ENCODE results near the gene CABP4. TPM values are rescaled to one million over a fixed set of nuclear protein-coding genes. Genes with fewer than 3 reads are reported as not detected.

Gene CABP4
- total RNA-seq (2014; rRNA removed; shearing (Covaris generic)), result 3.2 and 4.1 TPM in 2 replicates
- 4.5 and 11.5 TPM in 2 replicates for polyA plus RNA-seq (2014; cell fraction: nucleus; rRNA removed)

DNA sequence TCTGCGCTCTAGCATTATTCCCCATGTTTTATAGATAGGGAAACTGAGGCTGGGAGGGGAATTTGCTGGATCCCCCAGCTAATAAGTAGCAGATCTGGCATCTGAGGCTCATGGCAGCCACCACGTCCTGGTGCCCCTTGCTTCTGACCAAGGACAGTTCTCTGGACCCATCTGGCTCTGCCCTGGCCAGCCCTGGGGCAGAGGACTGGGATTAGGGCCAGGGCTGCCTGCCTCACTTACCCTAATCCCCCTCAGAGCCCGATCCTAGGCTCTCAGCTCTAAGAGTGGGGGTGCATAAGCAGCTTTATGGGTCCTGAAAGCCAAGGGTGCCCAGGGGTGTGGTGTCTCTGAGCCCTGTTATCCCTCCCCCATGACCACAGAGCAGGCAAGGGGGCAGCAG lies at the start of gene CABP4:
Gene CABP4, plus strand, starts transcription at position 301 of the 400 bp plus-strand sequence. Its CDS starts 70 bp downstream, at position 371.
- no peak for DNase-seq (ENCODE audit: extremely low read depth, low read depth)

DNA sequence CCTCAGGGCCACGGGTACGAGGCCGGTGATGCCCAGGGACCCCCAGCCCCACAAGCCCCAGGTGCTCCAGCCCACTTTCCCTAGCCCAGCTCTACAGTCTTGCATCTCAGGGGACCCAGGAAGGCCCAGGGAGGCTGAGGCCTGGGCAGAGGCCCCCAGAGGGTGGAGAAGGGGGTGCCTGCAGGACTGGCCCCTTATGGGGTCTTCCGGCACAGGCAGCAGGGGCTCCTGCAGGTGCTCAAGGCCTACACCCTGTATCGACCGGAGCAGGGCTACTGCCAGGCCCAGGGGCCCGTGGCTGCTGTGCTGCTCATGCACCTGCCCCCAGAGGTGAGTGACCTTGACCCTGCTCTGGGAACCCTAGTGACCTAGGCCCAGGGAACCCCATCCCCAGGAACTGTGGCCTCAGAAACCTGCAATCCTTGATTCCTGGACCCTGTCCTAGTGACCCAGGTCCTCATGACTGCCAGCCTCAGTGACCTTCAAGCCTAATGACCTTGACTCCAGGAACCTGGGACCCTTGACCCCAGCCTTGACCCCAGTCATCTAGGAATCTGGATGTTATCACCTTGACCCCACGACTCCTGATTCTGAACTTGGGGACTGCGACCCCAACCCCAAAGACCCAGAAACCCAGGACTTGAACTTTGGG lies 49.3 kb upstream of the CABP4 start:
- no peak for DNase-seq (ENCODE audit: extremely low read depth, low read depth)

DNA sequence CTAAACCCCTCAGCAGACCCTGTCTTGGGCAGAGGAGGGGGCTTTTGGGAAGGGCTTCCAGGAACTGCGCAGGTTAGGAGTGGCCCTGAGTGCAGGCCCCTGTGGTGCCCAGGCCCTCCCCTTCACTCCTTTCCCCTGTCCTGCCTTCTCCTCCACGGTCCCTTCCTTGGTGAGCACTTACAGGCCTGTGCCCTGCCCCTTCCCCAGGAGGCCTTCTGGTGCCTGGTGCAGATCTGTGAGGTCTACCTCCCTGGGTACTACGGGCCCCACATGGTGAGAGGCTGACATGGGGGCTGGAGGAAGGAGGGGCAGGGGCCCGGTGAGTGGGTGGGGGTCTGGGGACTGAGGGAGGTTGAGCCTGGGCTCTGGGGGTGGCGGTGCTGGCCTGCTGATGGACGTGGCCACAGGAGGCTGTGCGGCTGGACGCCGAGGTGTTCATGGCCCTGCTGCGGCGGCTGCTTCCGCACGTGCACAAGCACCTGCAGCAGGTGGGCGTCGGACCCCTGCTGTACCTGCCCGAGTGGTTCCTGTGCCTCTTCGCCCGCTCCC lies 48.7 kb upstream of the CABP4 start:
- no peak for DNase-seq (ENCODE audit: extremely low read depth, low read depth)

DNA sequence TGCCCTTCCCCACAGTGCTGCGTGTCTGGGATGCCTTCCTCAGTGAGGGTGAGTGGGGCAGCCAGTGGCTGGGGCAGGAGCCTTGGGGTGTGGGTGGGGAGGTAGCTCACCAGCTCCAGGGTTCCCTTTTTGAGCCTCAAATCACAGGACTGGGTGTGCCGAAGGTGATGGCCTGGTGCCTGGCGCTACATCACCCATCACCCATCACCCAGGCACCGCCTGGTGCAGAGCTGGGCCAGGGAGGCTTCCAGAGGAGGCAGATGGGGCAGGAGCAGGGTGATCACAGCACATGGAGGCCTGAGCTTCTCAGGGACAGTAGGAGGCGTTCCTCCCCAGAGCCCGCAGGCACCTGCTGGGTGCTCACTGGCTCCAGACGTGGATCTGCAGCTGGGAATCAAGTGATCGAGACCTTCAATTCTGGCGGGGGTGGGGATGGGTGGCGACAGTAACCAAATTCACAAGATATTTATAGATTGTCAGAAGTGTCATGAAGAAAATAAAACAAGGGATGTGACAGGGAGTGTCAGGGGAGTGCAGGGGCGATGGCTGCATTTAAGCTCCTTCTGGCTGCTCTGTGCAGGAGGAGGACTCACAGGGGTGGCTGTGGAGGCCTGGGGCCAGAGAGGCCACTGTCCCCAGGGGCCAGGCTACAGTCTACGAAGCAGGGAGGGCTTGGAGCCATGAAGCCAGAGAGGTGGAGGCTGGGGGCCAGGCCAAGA lies 48.0 kb upstream of the CABP4 start:
- no peak for DNase-seq (ENCODE audit: extremely low read depth, low read depth)

DNA sequence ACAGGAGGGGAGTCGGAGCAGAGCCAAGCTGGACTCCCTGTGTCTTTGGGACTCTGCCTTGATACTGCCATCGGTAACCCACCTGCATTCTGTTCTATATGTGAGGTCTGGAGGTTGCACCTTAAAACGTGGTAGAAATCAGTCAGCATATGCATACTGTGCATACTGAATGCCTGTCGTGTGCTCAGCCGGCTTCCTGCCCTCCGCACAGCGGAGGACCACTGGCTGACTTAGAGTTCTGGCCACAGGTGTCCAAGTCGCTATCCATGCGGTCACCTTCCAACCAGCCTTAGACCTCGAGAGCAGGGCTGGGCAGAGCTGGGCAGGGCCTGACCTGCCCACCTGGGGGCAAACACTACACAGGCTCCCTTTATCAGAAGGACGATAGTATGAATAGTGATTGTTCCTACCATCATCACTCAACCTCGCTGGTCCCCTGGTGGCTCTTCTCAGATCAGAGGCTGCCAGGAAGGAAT lies 47.4 kb upstream of the CABP4 start:
- DNase-seq (ENCODE audit: extremely low read depth, low read depth), result no peak

DNA sequence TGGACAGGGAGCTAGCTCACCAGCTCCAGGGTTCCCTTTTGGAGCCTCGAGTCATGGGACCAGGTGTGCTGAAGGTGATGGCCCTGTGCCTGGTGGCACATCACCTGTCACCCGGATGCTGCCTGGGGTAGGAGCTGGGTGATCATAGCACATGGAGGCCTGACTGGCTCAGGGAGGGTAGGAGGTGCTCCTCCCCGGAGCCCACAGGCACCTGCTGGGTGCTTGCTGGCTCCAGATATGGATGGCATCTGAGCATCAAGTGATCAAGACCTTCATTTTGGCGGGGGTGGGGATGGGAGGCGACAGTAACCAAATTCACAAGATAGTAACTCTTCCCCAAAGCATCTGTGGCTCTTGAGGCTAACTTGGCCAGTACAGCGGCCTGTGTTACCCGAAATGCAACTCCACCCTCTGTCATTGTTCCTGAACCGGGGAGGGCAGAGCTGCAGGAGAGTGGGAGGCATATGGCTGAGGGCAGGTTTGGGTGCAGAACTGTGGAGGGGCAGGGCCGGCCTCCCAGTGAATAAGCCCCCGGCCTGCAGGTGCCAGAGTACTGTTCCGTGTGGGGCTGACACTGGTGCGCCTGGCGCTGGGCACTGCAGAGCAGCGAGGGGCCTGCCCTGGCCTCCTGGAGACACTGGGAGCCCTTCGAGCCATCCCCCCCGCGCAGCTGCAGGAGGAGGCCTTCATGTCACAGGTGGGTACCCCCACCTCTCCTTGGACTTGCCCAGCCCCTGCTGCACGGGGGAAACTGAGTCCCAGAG lies 46.5 kb upstream of the CABP4 start:
- no peak for DNase-seq (ENCODE audit: extremely low read depth, low read depth)

DNA sequence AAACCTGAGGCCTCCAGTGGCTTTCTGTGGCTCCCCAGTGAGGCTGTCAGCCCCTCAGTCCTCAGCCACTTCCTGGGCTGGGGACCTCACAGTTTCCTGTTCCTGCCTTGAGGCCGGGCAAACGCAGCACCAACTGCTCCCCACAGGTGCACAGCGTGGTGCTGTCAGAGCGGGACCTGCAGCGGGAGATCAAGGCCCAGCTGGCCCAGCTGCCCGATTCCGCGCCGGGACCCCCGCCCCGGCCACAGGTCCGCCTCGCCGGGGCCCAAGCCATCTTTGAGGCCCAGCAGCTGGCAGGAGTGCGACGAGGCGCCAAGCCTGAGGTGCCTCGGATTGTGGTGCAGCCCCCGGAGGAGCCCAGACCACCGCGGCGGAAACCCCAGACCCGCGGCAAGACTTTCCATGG lies 45.9 kb upstream of the CABP4 start:
- no peak for DNase-seq (ENCODE audit: extremely low read depth, low read depth)

DNA sequence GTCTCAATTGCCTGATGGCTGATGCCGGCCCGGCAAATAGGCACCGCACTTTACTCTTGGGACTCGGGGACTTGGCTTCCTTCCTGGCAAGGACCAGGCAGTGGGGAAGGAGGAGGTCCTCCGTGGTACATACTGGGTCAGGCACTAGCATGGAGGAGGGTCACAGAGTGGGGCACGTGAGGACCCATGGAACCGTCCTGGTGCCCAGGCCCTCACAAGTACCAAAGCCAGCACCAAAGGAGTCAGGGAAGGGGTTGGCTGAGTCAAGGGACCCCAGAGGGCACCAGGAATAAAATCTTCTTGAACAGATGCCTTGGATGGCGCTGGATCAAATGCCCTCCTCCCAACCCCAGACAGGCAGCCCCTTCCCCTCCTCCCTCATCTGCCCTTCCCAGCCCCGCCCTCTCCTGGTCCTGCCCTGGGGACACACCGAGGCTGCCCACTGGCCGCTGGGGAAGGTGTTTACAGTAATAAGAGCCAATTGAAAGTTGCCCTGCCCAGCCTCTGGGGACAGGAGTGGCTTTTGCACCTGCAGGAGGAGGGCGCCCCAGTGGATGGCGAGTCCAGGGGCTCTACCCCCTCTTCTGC lies 45.3 kb upstream of the CABP4 start:
- DNase-seq (ENCODE audit: extremely low read depth, low read depth), result no peak

DNA sequence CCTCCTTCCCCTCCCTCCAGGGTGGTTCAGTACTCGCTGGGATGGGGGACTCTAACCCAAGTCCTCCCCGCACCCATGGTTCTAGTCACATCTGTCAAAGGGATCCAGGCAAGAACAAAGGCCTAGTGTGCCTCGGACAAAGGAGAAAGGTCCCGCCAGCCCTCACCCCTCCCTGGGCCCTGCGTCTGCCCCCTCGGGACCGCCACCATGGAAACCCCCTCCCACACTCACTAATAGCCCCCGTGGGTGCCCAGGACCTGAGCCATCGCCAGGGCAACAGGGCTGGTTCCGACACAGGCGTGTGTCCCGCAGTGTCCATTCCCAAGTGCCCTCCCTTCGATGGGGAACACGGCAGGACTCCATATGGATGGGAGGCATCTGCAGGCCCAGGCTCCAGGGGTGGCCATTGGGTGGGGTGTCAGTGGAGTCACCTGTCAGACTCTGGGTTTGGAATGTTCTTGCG lies 44.8 kb upstream of the CABP4 start:
- DNase-seq (ENCODE audit: extremely low read depth, low read depth), result no peak

DNA sequence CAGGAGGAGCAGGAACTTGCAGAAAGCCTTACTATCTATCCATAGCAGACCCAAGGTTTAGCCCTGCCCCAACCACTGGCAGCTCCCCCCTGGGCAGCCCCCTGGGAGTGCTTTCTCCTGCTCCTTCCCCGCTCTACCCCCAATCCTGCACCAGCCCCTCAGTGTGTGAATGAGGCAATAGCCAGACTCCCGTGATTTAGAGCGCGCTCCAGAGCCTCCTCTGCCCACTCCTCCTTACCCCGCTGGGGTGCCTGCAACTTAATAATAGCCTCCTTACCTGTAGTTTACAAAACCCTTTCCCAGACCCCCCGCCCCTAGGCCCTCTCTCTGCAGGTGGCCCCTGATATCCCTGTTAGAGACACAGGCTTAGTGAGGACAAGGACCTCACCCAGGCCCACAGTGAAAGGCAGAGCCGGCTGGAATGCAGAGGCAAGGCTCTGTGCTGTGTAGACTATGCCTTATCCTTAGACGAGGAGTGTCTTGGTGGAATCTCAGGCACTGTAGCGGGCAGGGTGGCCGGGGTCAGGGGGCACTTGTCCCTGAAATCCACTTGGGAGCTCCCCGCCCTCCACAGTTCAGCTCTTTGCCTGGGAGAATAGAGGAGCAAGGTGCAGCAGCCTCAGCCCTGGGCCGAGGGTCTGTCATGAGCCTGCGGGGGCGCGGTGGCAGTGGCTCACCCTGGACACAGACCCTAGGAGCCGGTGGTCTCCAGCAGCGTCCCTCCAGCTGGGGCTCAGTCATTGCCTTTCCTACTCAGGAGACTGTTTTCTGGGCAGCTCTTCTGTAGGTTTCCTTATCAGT lies 44.0 kb upstream of the CABP4 start:
- DNase-seq (ENCODE audit: extremely low read depth, low read depth), result no peak

DNA sequence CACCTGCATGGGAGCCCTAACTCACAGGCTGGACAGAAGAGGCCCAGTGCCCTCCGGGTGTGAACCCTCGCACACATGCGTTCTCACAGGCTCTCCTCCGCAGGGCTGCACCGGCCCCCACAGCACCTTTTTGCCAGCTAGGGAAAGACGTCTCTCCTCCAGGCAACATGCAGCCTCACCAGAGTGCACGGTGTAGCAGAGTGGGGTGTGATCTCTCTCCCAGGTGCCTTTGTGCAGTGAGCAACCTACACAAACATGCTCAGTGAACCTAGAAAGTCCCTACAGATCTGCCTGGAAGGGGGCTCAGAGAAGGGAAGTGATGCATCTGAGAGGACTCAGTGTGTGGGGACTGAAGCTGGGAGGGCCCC lies 43.4 kb upstream of the CABP4 start:
- no peak for DNase-seq (ENCODE audit: extremely low read depth, low read depth)

DNA sequence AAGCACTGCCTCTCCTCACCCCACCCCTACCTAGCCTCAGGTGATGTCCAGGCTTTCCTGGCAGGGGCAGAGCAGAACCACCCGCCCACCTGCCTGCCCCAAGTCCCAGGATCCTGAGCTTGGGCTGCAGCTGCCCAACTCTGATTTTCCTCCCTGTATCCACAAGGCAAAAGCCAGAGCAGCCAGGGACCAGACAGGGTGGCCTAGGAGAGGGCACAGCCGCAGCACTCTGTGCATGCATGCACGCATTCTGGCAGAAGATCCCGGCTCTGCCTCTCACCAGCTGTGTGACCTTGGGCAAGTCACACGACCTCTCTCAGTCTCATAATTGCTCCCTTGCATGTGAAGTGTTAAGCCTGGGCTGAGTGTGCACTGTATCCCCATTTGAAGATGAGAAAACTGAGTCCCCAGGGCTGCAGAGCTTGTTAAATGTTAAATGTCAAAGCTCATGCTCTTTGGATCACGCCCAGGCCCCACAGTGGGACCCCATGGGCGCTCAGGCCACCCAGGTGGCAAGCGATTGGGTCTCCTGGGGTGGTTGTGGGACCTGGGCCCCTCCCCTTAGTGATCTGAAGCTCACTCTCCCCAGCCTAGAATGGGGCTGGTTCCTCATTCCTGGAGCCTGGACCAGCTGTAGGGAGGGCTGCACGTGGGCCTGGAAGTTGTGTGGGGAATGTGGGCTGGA lies 42.5 kb upstream of the CABP4 start:
- DNase-seq (ENCODE audit: extremely low read depth, low read depth), result no peak

DNA sequence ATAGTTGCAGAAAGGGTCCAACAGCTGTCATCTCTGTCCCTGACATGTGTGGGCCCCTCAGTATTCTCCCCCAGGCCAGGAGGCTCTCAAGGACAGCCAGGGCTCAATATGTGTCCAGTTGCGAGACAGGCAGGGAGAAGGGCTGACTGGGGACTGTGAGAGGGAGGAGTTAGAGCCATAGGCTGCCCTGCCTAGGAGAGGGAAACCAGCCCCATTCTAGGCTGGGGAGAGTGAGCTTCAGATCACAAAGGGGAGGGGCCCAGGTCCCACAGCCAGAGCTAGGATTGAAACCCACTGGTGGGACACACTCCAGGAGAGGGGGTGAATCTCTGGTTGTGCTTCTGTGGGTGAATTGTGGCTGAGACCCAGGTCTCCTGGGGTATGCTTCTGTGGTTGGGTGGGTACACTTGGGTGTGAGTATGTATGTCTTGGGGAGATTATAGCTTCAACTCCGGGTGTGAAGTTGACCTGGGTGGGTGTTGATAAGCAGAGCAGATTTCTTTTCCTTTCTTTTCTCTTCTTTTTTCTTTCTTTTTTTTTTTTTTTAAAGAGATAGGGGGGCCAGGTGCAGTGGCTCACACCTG lies 41.8 kb upstream of the CABP4 start:
- no peak for DNase-seq (ENCODE audit: extremely low read depth, low read depth)

DNA sequence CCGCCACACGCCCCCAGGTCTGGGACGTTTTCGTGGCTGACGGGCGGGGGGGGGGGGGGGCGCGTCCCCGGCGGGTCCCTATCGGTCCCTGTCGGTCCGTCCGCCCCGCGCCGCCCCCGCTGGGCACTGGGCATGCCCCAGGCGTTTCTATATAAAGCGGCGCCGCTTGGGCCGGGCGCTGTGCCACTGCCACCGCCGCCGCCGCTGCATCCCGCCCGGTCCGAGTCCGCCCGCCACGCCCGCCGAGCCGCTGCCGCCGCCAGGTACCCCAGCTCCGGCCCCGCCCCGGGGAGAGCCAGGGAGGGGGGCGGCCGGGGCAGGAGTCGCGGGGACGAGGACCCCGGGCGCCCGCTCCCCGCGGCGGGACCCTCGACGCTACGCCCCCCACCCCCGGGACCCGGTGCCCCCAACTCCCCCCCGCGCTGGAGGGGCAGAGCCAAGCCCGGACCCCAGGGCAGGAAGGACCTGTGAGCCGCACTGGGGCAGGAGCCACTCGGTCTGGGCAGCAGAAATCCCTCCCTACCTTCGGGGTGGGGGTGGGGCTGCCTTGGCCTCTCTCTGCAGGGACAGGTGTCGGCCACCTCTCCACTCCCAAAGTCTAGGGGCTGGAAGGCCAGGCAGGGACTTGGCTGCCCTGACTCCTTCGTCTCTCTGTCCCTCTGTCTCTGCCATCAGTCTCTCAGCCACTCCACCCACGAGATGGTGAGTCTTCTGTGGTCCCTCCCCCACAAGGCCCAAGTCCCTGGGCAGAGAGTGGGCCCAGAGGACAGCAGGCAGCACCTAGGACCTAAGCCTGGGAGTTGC lies 39.5 kb upstream of the CABP4 start, which contains the start of gene CARNS1:
Gene CARNS1, plus strand, starts transcription at position 178 of the 804 bp plus-strand sequence. Its CDS starts 522 bp downstream, at position 700.
- DNase-seq (ENCODE audit: extremely low read depth, low read depth), result no peak

DNA sequence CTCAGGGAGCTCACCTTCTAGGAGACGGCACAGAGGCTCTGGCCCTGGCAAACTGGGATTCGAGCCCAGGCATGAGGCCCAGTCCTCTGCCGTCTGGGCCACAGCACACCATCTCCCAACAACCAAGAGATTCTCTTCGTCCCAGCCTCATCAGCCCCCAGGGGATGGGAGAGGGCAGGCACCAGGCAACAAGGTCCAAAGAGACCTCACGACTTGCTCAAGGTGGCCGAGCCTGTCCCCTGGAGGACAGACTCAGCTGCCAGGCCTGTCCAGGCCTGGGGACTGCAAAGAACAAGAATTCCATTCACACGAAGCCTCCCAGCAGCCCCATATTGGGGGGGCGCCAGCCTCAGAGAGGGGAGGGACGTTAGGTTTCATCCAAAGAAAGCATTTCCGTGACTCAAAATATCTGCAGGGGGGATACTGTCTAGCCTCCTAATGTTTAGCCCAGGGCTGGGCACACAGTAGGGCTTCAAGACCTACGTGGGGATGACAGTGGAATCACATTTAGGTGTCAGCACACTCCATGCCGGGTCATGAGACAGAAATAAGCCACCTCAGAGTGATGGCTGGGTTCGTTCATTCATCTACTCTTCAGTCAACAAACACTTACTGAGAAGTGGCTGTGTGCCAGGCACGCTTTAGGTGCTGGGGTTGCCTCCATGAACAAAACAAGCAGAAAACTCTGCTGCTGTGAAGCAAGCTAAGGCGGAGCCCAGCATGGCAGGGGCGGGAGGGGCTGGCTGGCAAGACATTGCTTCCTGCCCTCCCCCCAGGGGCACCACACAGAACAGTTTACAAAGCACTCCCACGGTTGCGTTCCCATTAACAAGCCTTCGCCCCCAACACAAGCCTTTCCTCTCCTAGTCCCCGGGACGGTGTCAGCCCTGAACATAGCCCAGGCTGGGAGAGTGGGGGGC lies 38.5 kb upstream of the CABP4 start:
- no peak for DNase-seq (ENCODE audit: extremely low read depth, low read depth)

DNA sequence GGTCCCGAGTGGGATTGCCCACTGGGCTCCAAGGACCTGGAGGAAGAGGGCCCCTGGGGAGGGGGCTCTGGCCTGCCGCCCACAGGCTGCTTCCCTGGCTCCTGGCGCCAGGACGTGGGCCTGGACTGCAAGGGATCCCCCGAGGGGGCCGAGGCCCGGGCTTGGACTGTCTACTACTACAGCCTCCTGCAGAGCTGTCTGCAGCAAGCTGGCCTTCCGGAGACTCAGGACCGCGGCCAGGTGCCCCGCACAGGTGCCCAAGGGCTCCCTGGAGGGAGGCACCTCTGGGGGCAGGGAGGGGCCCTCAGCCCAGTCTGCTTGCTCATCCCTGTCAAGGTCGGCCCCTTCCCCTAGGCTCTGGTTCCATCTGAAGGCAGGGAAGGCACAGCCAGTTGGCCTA lies 37.7 kb upstream of the CABP4 start:
- no peak for DNase-seq (ENCODE audit: extremely low read depth, low read depth)

Data from NCI-H460 (cell line).